Measurements from ENCODE around the gene ADGRB2.

The ADGRB2 gene

DNA sequence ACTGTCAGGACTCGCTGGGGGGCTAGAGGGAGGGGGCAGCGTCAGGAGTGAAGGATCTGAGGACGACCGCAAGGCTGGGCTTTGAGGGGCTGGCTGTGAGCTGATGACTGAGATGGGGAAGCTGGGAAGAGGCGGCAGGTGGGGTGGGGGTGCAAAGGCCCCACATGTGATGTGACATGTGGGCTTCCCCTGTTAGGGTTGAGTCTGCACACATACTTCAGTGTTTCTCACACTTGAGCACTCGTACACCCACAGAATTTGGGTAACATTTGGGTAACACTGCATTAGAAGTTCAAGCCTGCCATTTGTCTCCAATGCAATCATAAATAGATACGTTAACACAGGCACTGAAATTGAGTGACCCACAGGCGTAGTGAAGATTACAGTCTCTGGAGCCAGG lies 76.5 kb downstream of the ADGRB2 start:
- H3K36me3 Mint-ChIP-seq, result no peaks in the 10 kb centered on the region
- no peak overlapping the region for H3K4me3 Mint-ChIP-seq
- H3K9me3 Mint-ChIP-seq, result no peaks in the 10 kb centered on the region
- H3K27ac Mint-ChIP-seq, result no peak overlapping the region
- no peaks in the 10 kb centered on the region for H3K27me3 Mint-ChIP-seq
- H3K4me1 Mint-ChIP-seq, result no peaks in the 10 kb centered on the region

DNA sequence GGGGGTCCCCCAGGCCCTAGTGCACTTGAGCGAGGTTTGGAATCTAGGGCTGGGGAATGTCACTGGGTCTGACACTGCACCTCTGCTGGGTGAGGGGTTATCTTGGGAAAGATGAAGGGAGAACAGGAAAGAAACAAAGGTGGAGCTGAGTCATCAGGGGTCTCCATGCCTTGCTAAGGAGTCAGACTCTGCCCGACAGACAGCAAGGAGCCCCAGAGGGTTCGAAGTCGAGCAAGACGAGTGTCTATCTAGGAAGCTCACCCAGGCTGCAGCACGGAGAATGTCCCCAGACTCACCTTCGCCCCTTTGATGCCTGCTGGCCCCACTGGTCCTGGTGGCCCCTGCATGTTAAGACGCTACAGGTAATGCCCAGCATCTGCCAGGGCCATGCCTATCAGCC lies 78.3 kb downstream of the ADGRB2 start:
- H3K36me3 Mint-ChIP-seq, result no peaks in the 10 kb centered on the region
- no peaks in the 10 kb centered on the region for H3K27me3 Mint-ChIP-seq
- no peaks in the 10 kb centered on the region for H3K4me1 Mint-ChIP-seq
- no peak overlapping the region for H3K4me3 Mint-ChIP-seq
- H3K27ac Mint-ChIP-seq, result no peak overlapping the region
- no peaks in the 10 kb centered on the region for H3K9me3 Mint-ChIP-seq

- Mint-ChIP-seq H3K4me3 (no peak overlapping the region), H3K27ac (no peak overlapping the region), H3K27me3 (no peaks in the 10 kb centered on the region), H3K36me3 (no peaks in the 10 kb centered on the region), H3K4me1 (no peaks in the 10 kb centered on the region), H3K9me3 (no peaks in the 10 kb centered on the region)
These were observed 80.1 kb downstream of the ADGRB2 start for GRCh38 chr1:31683997-31684396.

- Mint-ChIP-seq H3K4me3 (no peak overlapping the region), H3K27ac (no peak overlapping the region), H3K27me3 (no peaks in the 10 kb centered on the region), H3K36me3 (no peaks in the 10 kb centered on the region), H3K9me3 (no peaks in the 10 kb centered on the region), H3K4me1 (no peaks in the 10 kb centered on the region)
These were observed 82.7 kb downstream of the ADGRB2 start for GRCh38 chr1:31681415-31681814.

GRCh38 chr1:31679676-31680230 lies 84.4 kb downstream of the ADGRB2 start:
- Mint-ChIP-seq H3K4me1 (no peaks in the 10 kb centered on the region), H3K27me3 (no peaks in the 10 kb centered on the region), H3K27ac (no peak overlapping the region), H3K4me3 (no peak overlapping the region), H3K36me3 (no peaks in the 10 kb centered on the region), H3K9me3 (no peaks in the 10 kb centered on the region)

DNA sequence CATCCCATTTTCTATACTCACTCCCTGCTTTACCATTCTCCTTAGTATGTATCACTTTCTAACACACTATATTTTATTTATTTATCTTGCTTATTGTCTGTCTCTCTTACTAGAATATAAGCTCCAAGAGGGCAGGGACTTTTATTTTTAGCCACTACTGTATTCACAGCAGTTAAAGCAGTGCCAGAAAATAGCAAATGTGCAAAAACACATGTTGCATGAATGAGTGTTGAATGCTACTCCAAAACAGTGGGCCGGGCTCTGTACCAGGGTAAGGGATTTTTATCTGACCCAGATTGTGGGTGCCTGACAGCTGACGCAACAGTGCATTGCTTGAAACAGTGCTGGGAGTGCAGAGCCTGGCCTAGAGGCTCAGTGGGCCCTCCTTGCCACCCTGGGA lies 85.0 kb downstream of the ADGRB2 start:
- no peak overlapping the region for H3K4me3 Mint-ChIP-seq
- H3K27ac Mint-ChIP-seq, result no peak overlapping the region
- no peaks in the 10 kb centered on the region for H3K27me3 Mint-ChIP-seq
- no peaks in the 10 kb centered on the region for H3K9me3 Mint-ChIP-seq
- H3K4me1 Mint-ChIP-seq, result no peaks in the 10 kb centered on the region
- H3K36me3 Mint-ChIP-seq, result no peaks in the 10 kb centered on the region

- no peaks in the 10 kb centered on the region for H3K27me3 Mint-ChIP-seq
- H3K27ac Mint-ChIP-seq, result no peak overlapping the region
- no peaks in the 10 kb centered on the region for H3K36me3 Mint-ChIP-seq
- H3K4me1 Mint-ChIP-seq, result no peaks in the 10 kb centered on the region
- no peaks in the 10 kb centered on the region for H3K9me3 Mint-ChIP-seq
- H3K4me3 Mint-ChIP-seq, result no peak overlapping the region
These were observed 85.5 kb downstream of the ADGRB2 start for GRCh38 chr1:31678681-31679080.

DNA sequence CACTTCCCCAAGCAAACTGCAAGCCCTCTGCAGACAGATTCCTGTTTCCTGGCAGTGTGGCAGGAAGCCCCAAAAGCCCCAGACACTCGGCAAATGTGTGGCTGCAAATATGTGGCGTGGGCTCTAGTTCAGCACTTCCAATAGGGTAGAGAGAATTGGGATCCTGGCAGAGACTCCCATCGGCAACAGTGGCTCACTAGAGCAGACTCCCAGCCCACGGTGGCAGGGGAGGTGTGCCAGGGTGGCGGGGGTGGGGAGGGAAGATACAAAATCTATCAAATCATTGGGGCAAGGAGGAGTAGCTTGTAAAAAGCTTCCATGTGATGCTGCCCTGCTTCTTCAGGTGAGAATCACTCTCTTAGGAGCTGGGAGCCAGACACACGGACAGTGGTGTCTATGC lies 86.2 kb downstream of the ADGRB2 start:
- H3K4me3 Mint-ChIP-seq, result no peak overlapping the region
- H3K36me3 Mint-ChIP-seq, result no peaks in the 10 kb centered on the region
- no peaks in the 10 kb centered on the region for H3K27me3 Mint-ChIP-seq
- no peak overlapping the region for H3K27ac Mint-ChIP-seq
- no peaks in the 10 kb centered on the region for H3K9me3 Mint-ChIP-seq
- no peaks in the 10 kb centered on the region for H3K4me1 Mint-ChIP-seq

- no peak overlapping the region for H3K4me3 Mint-ChIP-seq
- H3K36me3 Mint-ChIP-seq, result no peaks in the 10 kb centered on the region
- no peaks in the 10 kb centered on the region for H3K4me1 Mint-ChIP-seq
- H3K27me3 Mint-ChIP-seq, result no peaks in the 10 kb centered on the region
- H3K27ac Mint-ChIP-seq, result no peak overlapping the region
- H3K9me3 Mint-ChIP-seq, result no peaks in the 10 kb centered on the region
These were observed 86.7 kb downstream of the ADGRB2 start for GRCh38 chr1:31677401-31677800.
